RCC 7860 (cell line): ENCODE measurements around the gene WHAMM.

ENCODE experiments used
- DNase-seq: peaks from one replicate; pipeline ENCODE4 v3.0.0-alpha.2; 2015; ENCODE audit warnings: low spot score
- FAIRE-seq: peaks from 2 replicates; lab custom pipeline; 2012; peaks lifted over from hg19 to GRCh38; lab: Jason Lieb, UNC

The WHAMM gene

GRCh38 chr15:82835391-82835917, 26.0 kb downstream of the WHAMM start:
- no peak for DNase-seq
- no peak for FAIRE-seq

DNA sequence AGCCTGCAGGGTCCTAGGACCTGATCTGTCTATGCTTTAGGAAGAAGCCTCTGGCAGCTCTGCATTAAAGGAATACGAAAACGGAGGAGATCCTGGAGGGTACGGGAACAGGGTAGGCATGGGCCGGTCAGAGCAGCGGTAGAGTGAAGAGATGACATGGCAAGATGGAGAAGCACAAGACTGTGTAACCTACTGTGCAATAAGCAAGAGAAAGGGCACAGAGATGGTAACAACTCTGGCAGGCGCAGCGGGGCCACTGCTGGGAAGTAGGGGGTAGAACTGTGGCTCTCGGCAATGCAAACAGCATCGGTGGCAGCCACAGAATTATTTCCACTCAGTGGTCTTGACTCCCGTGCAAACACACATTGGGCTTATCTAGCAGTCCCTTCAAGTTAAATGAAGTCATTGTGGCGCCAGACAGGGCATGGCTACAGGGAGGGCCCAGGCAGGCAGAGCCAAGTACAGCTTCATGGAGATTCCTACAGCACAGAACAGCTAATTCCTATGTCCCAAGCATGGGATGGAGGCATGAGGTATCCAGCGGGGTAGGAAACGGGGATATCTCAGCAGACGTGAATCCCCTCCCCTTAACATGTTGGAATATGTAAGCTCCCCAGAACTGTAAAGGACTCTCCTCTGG, 28.8 kb downstream of the WHAMM start:
- no peak for FAIRE-seq
- DNase-seq = no peak

DNA sequence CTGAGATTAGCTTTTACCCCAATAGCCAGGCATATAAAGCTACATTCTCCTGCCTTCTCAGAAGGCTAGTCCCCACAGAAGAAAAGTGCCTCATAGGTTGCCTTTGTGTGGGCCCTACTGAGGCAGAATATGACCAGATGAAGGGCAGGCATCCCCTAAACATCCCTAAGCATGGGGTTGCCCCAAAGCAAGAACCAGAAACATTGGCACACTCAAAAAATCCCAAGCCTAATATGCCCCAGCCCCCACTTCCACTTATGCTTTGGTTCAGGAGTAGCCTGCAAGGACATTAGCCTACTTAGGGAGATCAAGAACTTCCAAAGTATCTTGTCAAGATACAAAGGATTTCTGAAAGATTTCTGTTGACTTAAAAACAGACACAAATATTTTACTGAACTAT, 29.7 kb downstream of the WHAMM start:
- DNase-seq (no peak), FAIRE-seq (no peak)

- no peak for FAIRE-seq
- no peak for DNase-seq
These were observed 30.7 kb downstream of the WHAMM start for GRCh38 chr15:82840166-82840565.

GRCh38 chr15:82843566-82843965, 34.1 kb downstream of the WHAMM start:
- no peak for FAIRE-seq
- no peak for DNase-seq

DNA sequence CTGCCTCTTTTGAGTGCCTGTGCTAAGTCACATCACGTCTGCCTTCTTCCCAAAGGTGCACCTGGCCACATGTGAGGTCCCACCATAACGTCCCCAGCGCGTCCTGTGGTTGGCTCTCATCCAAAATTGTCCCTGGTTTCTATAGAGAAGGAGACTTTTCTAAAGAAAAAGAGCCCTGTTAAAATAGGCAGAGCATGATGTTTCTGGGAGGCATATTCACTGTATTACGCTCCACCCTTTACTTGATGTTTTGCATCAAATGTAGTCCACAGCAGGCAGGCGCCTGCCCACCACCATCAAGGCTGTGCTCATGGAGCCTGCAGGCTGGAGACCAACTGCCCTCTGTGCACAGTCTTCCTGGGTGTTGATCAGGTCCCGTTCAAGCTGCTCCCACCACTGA, 36.3 kb downstream of the WHAMM start:
- FAIRE-seq (no peak), DNase-seq (no peak)

DNA sequence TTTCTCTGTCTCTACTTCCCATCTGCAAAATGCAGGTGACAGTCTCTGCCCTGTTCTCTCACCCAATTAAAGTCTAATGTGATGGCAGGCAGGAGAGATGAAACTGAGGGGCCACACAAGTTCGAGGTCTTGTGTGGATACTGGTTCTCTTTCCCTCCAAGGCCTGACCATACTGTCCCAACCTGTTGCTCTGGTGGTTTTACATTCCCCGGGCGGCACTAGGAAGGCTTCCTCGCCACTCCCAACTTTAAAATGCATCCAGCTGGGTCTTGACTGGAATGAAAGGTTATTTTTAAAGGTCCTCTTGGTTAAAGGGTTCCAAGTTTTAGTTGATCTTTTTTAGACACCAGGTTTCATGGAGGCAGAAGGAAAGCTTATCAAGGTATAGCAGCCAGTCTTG, 37.2 kb downstream of the WHAMM start:
- FAIRE-seq (no peak), DNase-seq (no peak)

GRCh38 chr15:82847703-82848102, 38.3 kb downstream of the WHAMM start:
- FAIRE-seq (no peak), DNase-seq (no peak)

DNA sequence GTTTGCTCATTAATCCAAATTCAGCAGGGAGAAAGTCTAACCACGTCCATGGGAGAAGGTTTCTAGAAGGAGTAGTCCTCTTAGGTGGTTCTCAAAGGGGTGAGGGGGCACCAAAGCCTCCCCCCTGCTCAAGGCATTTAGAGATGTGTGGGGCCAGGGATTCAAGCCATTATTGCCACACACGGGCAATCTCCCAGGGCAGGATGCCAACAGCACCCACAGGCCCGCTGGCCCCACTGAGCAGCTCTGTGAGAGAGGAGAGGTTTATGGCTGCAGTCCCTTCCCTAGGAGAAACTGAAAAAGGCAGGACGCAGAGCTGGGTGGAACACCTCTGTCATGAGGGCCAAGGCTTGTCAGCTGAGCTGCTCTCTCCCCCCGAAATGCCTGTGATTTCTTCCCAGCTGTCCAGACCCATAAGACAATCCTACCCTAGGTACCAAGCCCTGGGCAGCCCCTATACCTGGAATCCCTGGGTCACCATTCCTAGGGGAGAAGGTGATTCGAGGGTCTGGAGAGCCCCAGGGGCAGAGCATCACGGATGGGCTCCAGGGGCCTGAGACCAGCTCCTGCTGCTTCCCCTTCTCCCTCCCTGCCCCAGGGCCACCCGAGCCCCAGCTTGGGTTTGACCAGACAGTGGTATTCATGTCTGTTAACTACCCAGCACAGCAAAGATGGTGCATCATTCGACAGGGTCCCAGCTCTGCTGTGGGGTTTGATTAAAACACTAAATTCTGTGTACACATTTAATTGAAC, 39.0 kb downstream of the WHAMM start:
- no peak for DNase-seq
- FAIRE-seq = no peak

DNA sequence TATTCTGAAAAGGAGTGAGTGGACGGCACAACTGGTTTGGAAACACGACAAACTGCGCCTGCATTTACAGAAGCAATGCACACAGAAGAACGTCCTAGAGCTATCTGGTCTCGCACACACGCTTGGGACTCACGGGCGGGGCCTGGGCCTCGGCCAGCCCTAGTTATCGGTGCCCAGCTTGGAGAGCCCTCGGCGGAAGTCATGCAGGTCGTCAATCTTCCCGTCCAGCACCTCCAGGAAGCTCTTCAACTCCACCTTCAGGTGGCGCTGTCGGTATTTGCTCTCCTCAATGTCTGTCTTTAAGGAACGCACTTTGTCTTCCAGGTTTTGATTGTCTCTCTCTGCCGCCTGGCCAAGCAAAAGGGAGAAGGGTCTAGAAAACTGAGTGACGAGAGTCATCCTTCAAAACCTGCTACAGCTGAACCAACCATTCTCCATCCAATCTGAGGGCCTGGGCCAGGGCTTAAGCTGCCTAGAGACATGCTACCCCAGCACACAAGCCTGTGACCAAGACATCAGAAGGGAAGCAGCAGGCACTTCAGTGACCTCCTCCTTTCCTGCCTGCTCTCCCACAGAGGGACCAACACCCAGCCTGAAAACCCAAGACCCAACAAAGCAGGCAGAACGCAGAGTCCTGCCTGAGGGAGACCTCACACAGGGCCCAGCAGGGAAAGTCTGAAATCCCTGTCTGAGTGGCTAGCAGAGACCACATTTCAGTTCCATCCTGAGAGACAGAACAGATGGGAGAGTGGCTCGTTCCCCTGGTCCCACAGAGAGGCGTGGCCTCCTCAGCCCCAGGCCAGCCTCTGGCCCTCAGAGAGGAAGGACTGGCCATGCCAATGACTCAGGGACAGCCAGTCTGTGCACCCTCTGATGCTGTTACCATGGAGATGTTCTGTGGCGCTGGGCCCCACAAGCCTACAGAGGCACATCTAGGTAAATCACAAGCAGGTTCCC, 40.4 kb downstream of the WHAMM start:
- no peak for FAIRE-seq
- peak; percentile 57 for DNase-seq

GRCh38 chr15:82850731-82851130, 41.3 kb downstream of the WHAMM start:
- no peak for FAIRE-seq
- DNase-seq = no peak

- FAIRE-seq (no peak), DNase-seq (no peak)
These were observed 42.0 kb downstream of the WHAMM start for GRCh38 chr15:82851306-82851850.

DNA sequence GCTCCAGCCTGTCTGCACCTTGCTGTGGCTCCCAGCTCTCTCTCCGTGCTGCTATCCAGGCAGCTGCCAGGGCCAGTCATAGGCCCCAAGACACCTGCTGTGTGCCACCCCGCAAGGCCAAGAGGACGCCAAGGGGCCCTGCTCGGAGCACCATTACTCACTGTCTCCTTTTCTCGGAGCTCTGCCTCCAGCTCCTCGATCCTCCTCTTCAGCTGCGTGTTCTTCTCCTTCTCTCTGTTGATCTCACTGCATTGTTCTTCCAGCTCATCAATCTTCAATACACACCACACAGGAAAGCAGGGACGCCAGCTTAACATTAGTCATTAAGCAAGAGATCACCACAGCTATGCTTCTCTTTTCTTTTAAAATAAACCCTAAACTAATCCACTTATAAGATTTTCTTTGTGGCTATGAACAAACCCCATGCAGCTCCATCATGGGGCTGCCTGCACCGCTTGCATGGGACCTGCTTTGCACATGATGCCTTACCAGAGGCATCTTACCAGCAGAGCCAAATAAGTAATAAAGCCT, 42.6 kb downstream of the WHAMM start:
- DNase-seq (no peak), FAIRE-seq (no peak)

- DNase-seq = no peak
- no peak for FAIRE-seq
These were observed 43.6 kb downstream of the WHAMM start for GRCh38 chr15:82852941-82853561.

- FAIRE-seq (no peak), DNase-seq (no peak)
These were observed 45.1 kb downstream of the WHAMM start for GRCh38 chr15:82854554-82854953.

GRCh38 chr15:82855286-82856100, 46.1 kb downstream of the WHAMM start:
- DNase-seq = no peak

GRCh38 chr15:82856397-82857170, 47.2 kb downstream of the WHAMM start:
- DNase-seq = no peak
- FAIRE-seq = no peak

More at GRCh38 chr15:82855286-82856100, 46.1 kb downstream of the WHAMM start:
- no peak for FAIRE-seq

- FAIRE-seq (no peak), DNase-seq (no peak)
These were observed 49.5 kb downstream of the WHAMM start for GRCh38 chr15:82858932-82859331.

DNA sequence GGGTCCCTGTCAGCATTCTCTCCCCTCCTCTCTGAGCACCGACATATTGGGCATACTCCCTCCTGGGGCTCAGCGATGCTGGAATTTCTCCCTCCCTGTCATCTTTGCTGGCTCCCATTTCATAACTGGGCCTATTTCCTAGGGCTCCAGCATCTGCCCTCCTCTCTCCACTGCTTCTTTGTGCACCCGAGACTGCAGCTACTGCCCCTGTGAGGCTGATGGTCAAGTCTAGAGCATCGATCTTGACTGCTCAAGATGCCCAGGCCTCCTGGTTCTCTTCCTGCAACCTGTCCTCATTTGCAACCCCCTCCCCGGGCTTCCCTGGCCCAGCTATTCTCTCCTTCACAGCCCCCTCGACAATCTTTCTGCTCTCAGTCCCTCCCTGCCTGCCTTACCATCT, 53.5 kb downstream of the WHAMM start:
- no peak for DNase-seq
- no peak for FAIRE-seq
